Gastrocnemius medialis (tissue), 4 donors: ENCODE data around the gene IL7R. TPM values are rescaled to one million over a fixed set of nuclear protein-coding genes. Genes with fewer than 3 reads are reported as not detected.
"Not testable (repeated sequence)": the region's sequence is repeated elsewhere in the genome, so short reads cannot be mapped to it uniquely, and the experiment has no call there.

Experiments used
- ATAC-seq, 2 donors: fragments of 150-250 bp; one replicate each; pipeline ENCODE4 v1.9.1; 2016
- DNase-seq, 2 donors: peaks; one replicate each; pipeline ENCODE4 v3.0.0-alpha.2; 2019
- H3K27ac ChIP-seq, 4 donors: fragments of 200-600 bp; sonication (generic); 1 replicate in 1 of 4; 2 replicates in 3 of 4; pipeline ENCODE4 v1.5.1; 2016 to 2018; ENCODE audit warnings: mild to moderate bottlenecking in 2 of 4, moderate library complexity in 1 of 4
- H3K27me3 ChIP-seq, 3 donors: fragments of 200-600 bp; sonication (generic) in 2 of 3; 1 replicate in 1 of 3; 2 replicates in 2 of 3; pipeline versions ENCODE4 v1.5.1 to v1.6.0; 2016 to 2019; ENCODE audit warnings: mild to moderate bottlenecking in 1 of 3, moderate library complexity in 1 of 3
- H3K36me3 ChIP-seq, 2 donors: fragments of 200-600 bp; sonication (generic) in 1 of 2; one replicate each; pipeline ENCODE4 v1.5.1; 2017 to 2018
- H3K4me1 ChIP-seq, 2 donors: fragments of 200-600 bp; sonication (generic) in 1 of 2; one replicate each; pipeline ENCODE4 v1.5.1; 2016 to 2017; ENCODE audit warnings: mild to moderate bottlenecking in 2 of 2
- H3K4me3 ChIP-seq, 4 donors: fragments of 200-600 bp; sonication (generic) in 3 of 4; 1 replicate in 1 of 4; 2 replicates in 3 of 4; pipeline ENCODE4 v1.5.1; 2016 to 2019; ENCODE audit warnings: mild to moderate bottlenecking in 2 of 4
- H3K9me3 ChIP-seq, 3 donors: fragments of 200-600 bp; sonication (generic) in 2 of 3; 1 replicate in 1 of 3; 2 replicates in 2 of 3; pipeline ENCODE4 v1.5.1; 2016 to 2019
- CTCF ChIP-seq, 5 experiments: fragments of 450-650 bp in 3 of 5; fragments of 200-600 bp in 2 of 5; sonication (generic) in 2 of 5; IDR thresholded peaks in 4 of 5; conservative IDR thresholded peaks in 1 of 5; 1 replicate in 4 of 5; 2 replicates in 1 of 5; pipeline ENCODE4 v1.5.1; 2016 to 2019; ENCODE audit warnings: antibody characterized with exemption in 5 of 5, mild to moderate bottlenecking in 3 of 5, moderate library complexity in 3 of 5
- POLR2A ChIP-seq, 2 donors: fragments of 450-650 bp; IDR thresholded peaks; one replicate each; pipeline ENCODE4 v1.6.1; 2017; ENCODE audit warnings: antibody characterized with exemption in 2 of 2, mild to moderate bottlenecking in 2 of 2, moderate library complexity in 2 of 2
- in situ Hi-C, 4 donors: fragments of 200-750 bp; cut with MboI; loops; one replicate each; pipeline versions ENCODE4 v1.15.0 to v1.8.0; 2017; ENCODE audit warnings: low sequenced_read_pairs in 4 of 4
- intact Hi-C: fragments of 100-400 bp; cut with DNase I; formaldehyde crosslinking; loops from one replicate; pipeline ENCODE4 v1.15.1; 2023; ENCODE audit warnings: low total_unique reads
- total RNA-seq, 4 donors: library from RNA; depleted of rRNA; stranded (reverse); fragments of >200 nt; gene quantifications; one replicate each; pipeline versions ENCODE4 v1.1.0 to v1.2.3, GENCODE V29; 2016

The IL7R gene
- total RNA-seq, 4 donors from 2014 or later, result 0.29 to 1.0 (median 0.72) TPM

GRCh38 chr5:35835796-35836742, 20.6 kb upstream of the IL7R start:
- Histone ChIP-seq H3K27ac (no peak overlapping the region), H3K27me3 (no peaks in the 10 kb centered on the region), H3K9me3 (no peaks in the 10 kb centered on the region), H3K36me3 (no peaks in the 10 kb centered on the region), H3K4me3 (no peak overlapping the region), H3K4me1 (no peaks in the 10 kb centered on the region)
- intact Hi-C loops, result no loop called here
- no peak for ATAC-seq
- in situ Hi-C loops, result no loop called here
- TF ChIP-seq CTCF (IDR thresholded peaks at IDR 0.05 in 4 of 5, conservative IDR thresholded peaks at IDR 0.05 in 1 of 5) (no peak), POLR2A (IDR thresholded peaks at IDR 0.05) (no peak)
- DNase-seq, result no peak

GRCh38 chr5:35838370-35839042, 18.2 kb upstream of the IL7R start:
- H3K27me3 ChIP-seq, result no peaks in the 10 kb centered on the region
- H3K27ac ChIP-seq, result no peak overlapping the region
- intact Hi-C loops, result no loop called here
- in situ Hi-C loops, result no loop called here
- no peak overlapping the region for H3K4me3 ChIP-seq
- DNase-seq, result no peak
- no peaks in the 10 kb centered on the region for H3K9me3 ChIP-seq
- no peaks in the 10 kb centered on the region for H3K4me1 ChIP-seq
- no peak for ATAC-seq
- TF ChIP-seq CTCF (IDR thresholded peaks at IDR 0.05 in 4 of 5, conservative IDR thresholded peaks at IDR 0.05 in 1 of 5), result no peak
- TF ChIP-seq POLR2A (IDR thresholded peaks at IDR 0.05), result no peak
- no peaks in the 10 kb centered on the region for H3K36me3 ChIP-seq

- H3K27ac ChIP-seq, result no peak overlapping the region
- H3K4me1 ChIP-seq, result no peaks in the 10 kb centered on the region
- in situ Hi-C loops (no loop called here), intact Hi-C loops (no loop called here)
- no peaks in the 10 kb centered on the region for H3K36me3 ChIP-seq
- ATAC-seq, result no peak
- no peaks in the 10 kb centered on the region for H3K27me3 ChIP-seq
- peaks cover 0 to 7% (median 0%) of the 10 kb centered on the region in 3 donors for H3K9me3 ChIP-seq
- no peak for DNase-seq
- H3K4me3 ChIP-seq, result no peak overlapping the region
- no peak for TF ChIP-seq POLR2A (IDR thresholded peaks at IDR 0.05)
- TF ChIP-seq CTCF (IDR thresholded peaks at IDR 0.05 in 4 of 5, conservative IDR thresholded peaks at IDR 0.05 in 1 of 5), result no peak
Measured at GRCh38 chr5:35842856-35843255, 13.8 kb upstream of the IL7R start.

GRCh38 chr5:35845508-35845907, 11.2 kb upstream of the IL7R start:
- H3K27me3 ChIP-seq, DNase-seq, in situ Hi-C loops, H3K4me3 ChIP-seq, H3K4me1 ChIP-seq, H3K36me3 ChIP-seq, H3K9me3 ChIP-seq, H3K27ac ChIP-seq, intact Hi-C loops, ATAC-seq: not testable (repeated sequence)

- H3K4me3 ChIP-seq, result no peak overlapping the region
- no peaks in the 10 kb centered on the region for H3K36me3 ChIP-seq
- peaks cover 0 to 10% of the 10 kb centered on the region in 2 donors for H3K4me1 ChIP-seq
- ATAC-seq (no peak), DNase-seq (no peak)
- no peak overlapping the region for H3K27ac ChIP-seq
- H3K9me3 ChIP-seq, result peaks cover 0 to 7% (median 0%) of the 10 kb centered on the region in 3 donors
- in situ Hi-C loops, result no loop called here
- peaks cover 0 to 3% (median 0%) of the 10 kb centered on the region in 3 donors for H3K27me3 ChIP-seq
- no peak for TF ChIP-seq POLR2A (IDR thresholded peaks at IDR 0.05)
- intact Hi-C loops, result no loop called here
Measured at GRCh38 chr5:35847491-35847890, 9.2 kb upstream of the IL7R start.
